Astrocyte (in vitro differentiated cells and primary cell): ENCODE data around the gene PHLDA2.

Experiments used
- EZH2 ChIP-seq: IDR thresholded peaks from 2 replicates; pipeline ENCODE4 v1.6.1; 2012; ENCODE audit warnings: mild to moderate bottlenecking, low read length, inconsistent platforms; ENCODE audit not compliant: insufficient read depth
- TF ChIP-seq, protein P1 (sequence below): IDR thresholded peaks from 2 replicates; pipeline ENCODE4 v1.5.1; 2011; ENCODE audit warnings: low read depth, mild to moderate bottlenecking, inconsistent platforms, low read length, moderate library complexity; ENCODE audit not compliant: insufficient read depth

DNA sequence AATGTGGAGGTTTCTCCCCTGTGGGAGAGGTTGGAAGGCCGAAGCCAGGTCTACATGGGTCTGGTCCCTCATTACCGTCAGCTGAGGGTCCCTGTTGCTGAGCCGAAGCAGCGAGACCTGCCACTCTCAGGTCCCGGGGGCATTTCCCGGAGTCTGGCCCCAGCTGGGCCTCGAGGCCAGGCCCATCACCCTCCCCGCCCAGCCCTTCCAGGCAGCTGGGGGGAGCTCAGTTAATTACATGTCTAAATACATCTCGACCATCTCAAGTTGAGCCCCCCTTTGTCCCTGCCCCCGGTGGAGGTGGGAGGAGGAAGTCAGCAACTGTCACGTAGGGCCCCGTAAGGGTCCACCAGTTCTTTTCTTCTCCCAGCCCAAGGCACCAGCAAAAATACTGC lies 47.2 kb downstream of the PHLDA2 start:
- TF ChIP-seq, protein P1, sequence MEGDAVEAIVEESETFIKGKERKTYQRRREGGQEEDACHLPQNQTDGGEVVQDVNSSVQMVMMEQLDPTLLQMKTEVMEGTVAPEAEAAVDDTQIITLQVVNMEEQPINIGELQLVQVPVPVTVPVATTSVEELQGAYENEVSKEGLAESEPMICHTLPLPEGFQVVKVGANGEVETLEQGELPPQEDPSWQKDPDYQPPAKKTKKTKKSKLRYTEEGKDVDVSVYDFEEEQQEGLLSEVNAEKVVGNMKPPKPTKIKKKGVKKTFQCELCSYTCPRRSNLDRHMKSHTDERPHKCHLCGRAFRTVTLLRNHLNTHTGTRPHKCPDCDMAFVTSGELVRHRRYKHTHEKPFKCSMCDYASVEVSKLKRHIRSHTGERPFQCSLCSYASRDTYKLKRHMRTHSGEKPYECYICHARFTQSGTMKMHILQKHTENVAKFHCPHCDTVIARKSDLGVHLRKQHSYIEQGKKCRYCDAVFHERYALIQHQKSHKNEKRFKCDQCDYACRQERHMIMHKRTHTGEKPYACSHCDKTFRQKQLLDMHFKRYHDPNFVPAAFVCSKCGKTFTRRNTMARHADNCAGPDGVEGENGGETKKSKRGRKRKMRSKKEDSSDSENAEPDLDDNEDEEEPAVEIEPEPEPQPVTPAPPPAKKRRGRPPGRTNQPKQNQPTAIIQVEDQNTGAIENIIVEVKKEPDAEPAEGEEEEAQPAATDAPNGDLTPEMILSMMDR: no peak
- no peak for TF ChIP-seq EZH2
